CD4-positive, alpha-beta memory T cell (primary cell): ENCODE data around the gene ADGRG3. TPM values are rescaled to one million over a fixed set of nuclear protein-coding genes. Genes with fewer than 3 reads are reported as not detected.
A peak's percentile ranks its signal among the peaks of the same experiment; 100 is the strongest.

ENCODE experiments used
- CTCF ChIA-PET: fragments of 350-600 bp; sonication (Branson Sonifier 250); formaldehyde crosslinking; loops from one replicate; lab custom pipeline; 2021; ENCODE audit warnings: inconsistent platforms; ENCODE audit not compliant: partially characterized antibody; lab: Charles Lee
- POLR2A ChIA-PET: fragments of 350-600 bp; sonication (Branson Sonifier 250); formaldehyde crosslinking; loops from one replicate; lab custom pipeline; 2021; ENCODE audit not compliant: partially characterized antibody; lab: Charles Lee
- DNase-seq, 5 donors: peaks; one replicate each; pipeline versions ENCODE4 v3.0.0 to v3.0.0-alpha.2; 2020 to 2022; ENCODE audit warnings: mixed read lengths in 1 of 5
- H3K27ac ChIP-seq: one replicate; pipeline ENCODE4 v1.7.0; 2013; ENCODE audit warnings: low read depth, low read length
- H3K27me3 ChIP-seq: 2 replicates; pipeline ENCODE4 v1.7.0; 2013; ENCODE audit warnings: mild to moderate bottlenecking, low read length, moderate library complexity; ENCODE audit not compliant: insufficient read depth
- H3K36me3 ChIP-seq: 2 replicates; pipeline ENCODE4 v1.7.0; 2013; ENCODE audit warnings: mild to moderate bottlenecking, low read length, moderate library complexity; ENCODE audit not compliant: insufficient read depth
- H3K4me1 ChIP-seq: 2 replicates; pipeline ENCODE4 v1.7.0; 2013; ENCODE audit warnings: mild to moderate bottlenecking, low read length, moderate library complexity; ENCODE audit not compliant: insufficient read depth
- H3K4me3 ChIP-seq, 2 donors: one replicate each; pipeline ENCODE4 v1.7.0; 2013; ENCODE audit warnings: low read length in 2 of 2, mild to moderate bottlenecking in 1 of 2
- H3K9me3 ChIP-seq, 2 donors: one replicate each; pipeline ENCODE4 v1.7.0; 2013; ENCODE audit warnings: low read length in 2 of 2, control low read depth in 1 of 2; ENCODE audit not compliant: control insufficient read depth in 1 of 2
- H3K27ac Mint-ChIP-seq, 7 donors: one replicate each; pipeline ENCODE4 v1.8.0; 2020 to 2021; ENCODE audit warnings: mixed read lengths in 7 of 7, mild to moderate bottlenecking in 6 of 7, inconsistent platforms in 3 of 7, moderate library complexity in 3 of 7
- H3K27me3 Mint-ChIP-seq, 2 donors: one replicate each; pipeline ENCODE4 v1.8.0; 2020 to 2021; ENCODE audit warnings: mixed read lengths in 2 of 2
- H3K36me3 Mint-ChIP-seq, 2 donors: one replicate each; pipeline ENCODE4 v1.8.0; 2020 to 2021; ENCODE audit warnings: mixed read lengths in 2 of 2, inconsistent platforms in 1 of 2, mild to moderate bottlenecking in 1 of 2
- H3K4me1 Mint-ChIP-seq, 4 donors: one replicate each; pipeline ENCODE4 v1.8.0; 2020 to 2021; ENCODE audit warnings: mixed read lengths in 4 of 4, mild to moderate bottlenecking in 1 of 4
- H3K4me3 Mint-ChIP-seq, 8 donors: one replicate each; pipeline ENCODE4 v1.8.0; 2020 to 2021; ENCODE audit warnings: mixed read lengths in 8 of 8, mild to moderate bottlenecking in 7 of 8, moderate library complexity in 6 of 8, inconsistent platforms in 3 of 8
- H3K9me3 Mint-ChIP-seq, 8 donors: one replicate each; pipeline ENCODE4 v1.8.0; 2020 to 2021; ENCODE audit warnings: mixed read lengths in 8 of 8, mild to moderate bottlenecking in 5 of 8, inconsistent platforms in 3 of 8, moderate library complexity in 1 of 8
- intact Hi-C: fragments of 100-400 bp; cut with micrococcal nuclease; formaldehyde crosslinking; loops from one replicate; pipeline ENCODE4 v1.15.1; 2023
- polyA plus RNA-seq, 2 donors: library from polyadenylated mRNA; unstranded; fragments of 300-500 nt; fragmentation: Illumina TruSeq; gene quantifications; one replicate each; pipeline ENCODE4 v1.2.3, GENCODE V29; 2021
- total RNA-seq, 2 experiments: library from RNA; stranded (reverse); gene quantifications; one replicate each; pipeline ENCODE4 v1.2.3, GENCODE V29; 2021

Gene ADGRG3
- total and polyA plus RNA-seq, 4 experiments from 2014 or later, result not detected

DNA sequence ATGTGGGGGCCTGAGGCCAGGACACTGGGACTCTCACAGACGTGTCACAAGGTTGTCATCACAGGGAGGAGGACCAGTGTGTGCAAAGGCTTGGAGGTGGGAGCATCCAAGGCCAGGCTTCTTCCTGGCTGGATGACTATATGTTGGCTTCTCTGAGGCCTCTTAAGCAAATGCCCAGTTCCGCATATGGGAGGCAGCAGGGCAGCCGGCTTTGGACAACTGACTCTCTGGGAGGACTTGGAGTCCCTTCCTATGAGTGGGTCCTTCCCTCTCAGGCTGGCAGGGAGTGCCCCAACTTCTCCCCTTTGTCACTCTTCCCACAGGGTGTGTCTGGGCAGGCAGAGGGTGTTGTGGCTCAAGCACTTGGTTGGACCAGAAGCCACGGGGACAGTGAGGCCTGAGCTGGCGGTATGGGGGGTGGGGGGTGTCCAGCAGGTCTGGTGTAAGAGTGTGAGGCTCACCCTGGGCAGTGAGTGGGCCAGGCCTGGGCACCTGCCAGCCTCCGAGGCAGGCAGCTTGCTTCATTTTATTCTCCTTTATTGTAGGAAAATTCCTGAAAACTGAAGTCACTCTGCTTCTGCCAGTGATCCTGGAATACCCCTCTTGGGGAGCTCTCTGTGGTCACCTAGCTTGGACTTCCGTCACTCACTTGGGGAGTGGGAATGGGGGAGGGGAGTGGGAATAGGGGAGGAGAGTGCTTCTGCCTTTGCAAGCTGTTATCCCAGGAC is 24.8 kb upstream of the ADGRG3 start:
- intact Hi-C loops, result no loop called here
- POLR2A ChIA-PET, result no interaction called here

DNA sequence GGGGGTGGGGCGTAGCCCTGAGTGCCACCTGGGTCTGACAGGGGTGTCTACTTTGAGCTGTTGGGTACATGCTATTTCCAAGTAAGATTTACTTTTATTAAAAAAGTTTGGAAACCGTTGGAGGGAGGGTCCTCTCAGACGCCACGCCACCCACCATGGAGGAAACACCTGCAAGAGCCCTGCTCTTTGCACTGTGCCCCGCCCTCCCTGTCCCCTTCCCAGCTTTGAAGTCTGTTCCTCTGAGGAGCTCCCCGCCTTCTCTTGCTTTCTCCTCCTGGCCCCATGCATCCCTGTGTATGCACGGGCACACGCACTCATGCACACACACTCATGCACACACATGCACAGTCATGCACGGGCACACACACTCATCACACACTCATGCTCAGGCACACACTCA is 24.2 kb upstream of the ADGRG3 start:
- no peak overlapping the region for H3K4me3 Mint-ChIP-seq
- H3K27ac Mint-ChIP-seq, result no peak overlapping the region
- H3K4me3 ChIP-seq, result no peak overlapping the region
- POLR2A ChIA-PET, result no interaction called here
- no peaks in the 10 kb centered on the region for H3K36me3 Mint-ChIP-seq
- H3K9me3 Mint-ChIP-seq, result no peaks in the 10 kb centered on the region
- H3K4me1 Mint-ChIP-seq, result peaks cover 3 to 18% (median 10%) of the 10 kb centered on the region in 4 donors
- intact Hi-C loops, result no loop called here
- CTCF ChIA-PET, result interaction anchor here (1.0 to 1.2 kb wide), 4 partner anchors 43 to 67 kb away, joined by 3 to 5 read pairs (median 3); no protein-coding TSS in a partner anchor
- H3K27me3 Mint-ChIP-seq, result no peaks in the 10 kb centered on the region
- H3K36me3 ChIP-seq, result no peaks in the 10 kb centered on the region
- H3K9me3 ChIP-seq, result no peaks in the 10 kb centered on the region
- H3K27ac ChIP-seq, result no peak overlapping the region
- peaks cover 9% of the 10 kb centered on the region for H3K4me1 ChIP-seq
- H3K27me3 ChIP-seq, result no peaks in the 10 kb centered on the region
- DNase-seq, result no peak

More for the DNA sequence above, 24.8 kb upstream of the ADGRG3 start:
- DNase-seq, result no peak
- H3K4me3 ChIP-seq, result no peak overlapping the region
- Mint-ChIP-seq H3K9me3 (no peaks in the 10 kb centered on the region), H3K36me3 (no peaks in the 10 kb centered on the region), H3K27me3 (no peaks in the 10 kb centered on the region), H3K27ac (no peak overlapping the region), H3K4me1 (peaks cover 2 to 12% (median 6%) of the 10 kb centered on the region in 4 donors), H3K4me3 (no peak overlapping the region)
- no peaks in the 10 kb centered on the region for H3K36me3 ChIP-seq
- CTCF ChIA-PET, result interaction anchor here (1.0 to 2.2 kb wide), 5 partner anchors 42 to 67 kb away, joined by 3 to 5 read pairs (median 3); no protein-coding TSS in a partner anchor
- no peaks in the 10 kb centered on the region for H3K27me3 ChIP-seq
- no peak overlapping the region for H3K27ac ChIP-seq
- H3K9me3 ChIP-seq, result no peaks in the 10 kb centered on the region
- H3K4me1 ChIP-seq, result peaks cover 3% of the 10 kb centered on the region

DNA sequence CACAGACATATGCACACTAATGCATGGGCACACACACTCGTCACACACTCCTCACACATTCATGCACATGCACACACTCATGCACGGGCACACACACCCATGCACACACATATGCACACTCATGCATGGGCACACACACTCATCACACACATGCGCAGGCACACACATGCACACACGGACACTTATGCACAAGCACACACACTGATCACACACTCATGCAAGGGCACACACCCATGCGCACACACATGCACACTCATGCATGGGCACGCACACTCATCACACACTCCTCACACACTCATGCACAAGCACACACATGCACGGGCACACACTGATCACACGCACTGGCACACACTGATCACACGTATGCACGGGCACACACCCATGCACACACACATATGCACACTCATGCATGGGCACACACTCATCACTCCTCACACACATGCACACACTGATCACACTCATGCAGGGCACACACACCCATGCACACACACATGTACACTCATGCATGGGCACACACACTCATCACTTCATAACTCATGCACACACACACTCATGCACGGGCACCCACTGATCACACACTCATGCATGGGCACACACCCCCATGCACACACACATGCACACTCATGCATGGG is 23.6 kb upstream of the ADGRG3 start:
- DNase-seq, result no peak
- no peaks in the 10 kb centered on the region for H3K36me3 ChIP-seq
- Mint-ChIP-seq H3K4me3 (no peak overlapping the region), H3K4me1 (peaks cover 6 to 22% (median 13%) of the 10 kb centered on the region in 4 donors), H3K9me3 (no peaks in the 10 kb centered on the region), H3K27me3 (no peaks in the 10 kb centered on the region), H3K36me3 (no peaks in the 10 kb centered on the region), H3K27ac (no peak overlapping the region)
- intact Hi-C loops, result no loop called here
- CTCF ChIA-PET, result interaction anchor here (1.0 to 11.4 kb wide), 5 partner anchors 43 to 68 kb away, joined by 3 to 357 read pairs (median 5); no protein-coding TSS in a partner anchor
- no peaks in the 10 kb centered on the region for H3K27me3 ChIP-seq
- H3K4me3 ChIP-seq, result no peak overlapping the region
- no peak overlapping the region for H3K27ac ChIP-seq
- H3K4me1 ChIP-seq, result peaks cover 14% of the 10 kb centered on the region
- POLR2A ChIA-PET, result no interaction called here
- no peaks in the 10 kb centered on the region for H3K9me3 ChIP-seq

DNA sequence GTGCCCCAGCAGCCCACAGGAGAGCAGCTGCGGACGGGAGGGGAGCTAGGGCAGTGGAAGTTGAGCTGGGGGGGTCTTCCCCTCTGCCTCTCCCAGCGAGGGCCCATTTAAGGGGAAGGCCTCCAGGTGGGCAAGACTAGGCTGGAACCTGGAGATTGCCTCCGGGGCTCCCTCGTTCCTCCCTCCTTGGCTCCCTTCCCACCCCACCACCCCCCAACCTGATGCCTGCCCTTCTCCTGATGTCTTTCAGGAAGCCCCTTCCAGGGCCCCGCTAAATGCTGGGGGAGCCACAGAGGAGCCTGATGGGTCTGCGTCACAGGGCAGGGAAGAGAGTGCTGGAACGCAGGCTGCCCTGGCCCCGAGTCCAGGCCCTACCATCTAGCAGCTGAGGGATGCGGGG is 22.9 kb upstream of the ADGRG3 start:
- Mint-ChIP-seq H3K9me3 (no peaks in the 10 kb centered on the region), H3K27ac (no peak overlapping the region), H3K4me3 (no peak overlapping the region), H3K36me3 (no peaks in the 10 kb centered on the region), H3K4me1 (peaks cover 6 to 22% (median 13%) of the 10 kb centered on the region in 4 donors), H3K27me3 (no peaks in the 10 kb centered on the region)
- DNase-seq, result no peak
- H3K4me3 ChIP-seq, result no peak overlapping the region
- intact Hi-C loops, result no loop called here
- CTCF ChIA-PET, result interaction anchor here (8.4 to 11.4 kb wide), 2 partner anchors 49 to 66 kb away, joined by 190 to 357 read pairs; no protein-coding TSS in a partner anchor
- no peaks in the 10 kb centered on the region for H3K36me3 ChIP-seq
- H3K4me1 ChIP-seq, result peaks cover 14% of the 10 kb centered on the region
- H3K27me3 ChIP-seq, result no peaks in the 10 kb centered on the region
- no peaks in the 10 kb centered on the region for H3K9me3 ChIP-seq
- H3K27ac ChIP-seq, result no peak overlapping the region
- POLR2A ChIA-PET, result interaction anchor here (1.2 kb wide), 1 partner anchor 53 kb away, joined by 4 read pairs; no protein-coding TSS in a partner anchor

DNA sequence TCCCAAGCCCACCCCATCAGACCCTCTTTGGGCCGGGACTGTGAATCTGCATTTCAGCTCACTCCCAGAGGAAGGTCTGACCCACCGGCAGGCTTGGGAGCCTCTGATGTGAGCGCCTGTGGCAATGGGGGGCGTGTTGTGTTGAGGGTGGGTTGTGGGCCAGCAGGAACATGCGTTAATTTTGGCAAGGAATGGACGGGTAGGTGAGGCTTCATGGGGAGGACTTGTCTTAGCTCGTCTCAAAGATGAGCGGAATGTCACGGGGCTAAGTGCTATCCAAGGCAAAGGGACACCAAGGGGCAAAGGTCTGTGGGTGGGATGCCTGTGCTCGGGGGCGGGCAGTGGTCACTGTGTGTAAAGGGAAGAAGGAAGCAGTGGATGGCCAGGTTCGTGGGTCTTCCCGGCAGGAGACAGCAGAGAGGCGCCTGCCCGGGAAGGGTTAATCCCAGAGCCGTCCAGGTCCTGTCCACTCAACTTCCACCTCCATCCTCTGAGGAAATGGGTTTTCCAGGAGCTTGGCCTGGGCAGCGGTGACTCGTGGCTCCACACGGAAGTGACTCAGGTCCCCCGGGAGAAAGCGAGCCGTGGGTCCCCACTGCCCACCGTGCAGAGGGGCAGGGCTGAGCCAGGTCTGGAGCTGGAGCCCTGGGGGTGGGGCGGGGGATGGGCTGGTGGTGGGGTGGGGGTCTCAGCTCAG is 22.3 kb upstream of the ADGRG3 start:
- ChIA-PET CTCF (interaction anchor here (0.8 to 11.4 kb wide), 4 partner anchors 12 to 67 kb away, joined by 3 to 357 read pairs (median 127); no protein-coding TSS in a partner anchor), POLR2A (interaction anchor here (1.2 to 2.0 kb wide), 2 partner anchors 44 to 54 kb away, joined by 4 to 10 read pairs; no protein-coding TSS in a partner anchor)
- Histone ChIP-seq H3K27me3 (no peaks in the 10 kb centered on the region), H3K4me3 (no peak overlapping the region), H3K36me3 (no peaks in the 10 kb centered on the region), H3K27ac (no peak overlapping the region), H3K9me3 (no peaks in the 10 kb centered on the region), H3K4me1 (peaks cover 14% of the 10 kb centered on the region)
- no peaks in the 10 kb centered on the region for H3K36me3 Mint-ChIP-seq
- intact Hi-C loops, result no loop called here
- peaks cover 6 to 22% (median 13%) of the 10 kb centered on the region in 4 donors for H3K4me1 Mint-ChIP-seq
- H3K27ac Mint-ChIP-seq, result peak overlapping the region in 2 of 7 donors; percentile 56 to 57
- H3K27me3 Mint-ChIP-seq, result no peaks in the 10 kb centered on the region
- peak overlapping the region in 1 of 8 donors; percentile 18 for H3K4me3 Mint-ChIP-seq
- no peaks in the 10 kb centered on the region for H3K9me3 Mint-ChIP-seq
- no peak for DNase-seq

DNA sequence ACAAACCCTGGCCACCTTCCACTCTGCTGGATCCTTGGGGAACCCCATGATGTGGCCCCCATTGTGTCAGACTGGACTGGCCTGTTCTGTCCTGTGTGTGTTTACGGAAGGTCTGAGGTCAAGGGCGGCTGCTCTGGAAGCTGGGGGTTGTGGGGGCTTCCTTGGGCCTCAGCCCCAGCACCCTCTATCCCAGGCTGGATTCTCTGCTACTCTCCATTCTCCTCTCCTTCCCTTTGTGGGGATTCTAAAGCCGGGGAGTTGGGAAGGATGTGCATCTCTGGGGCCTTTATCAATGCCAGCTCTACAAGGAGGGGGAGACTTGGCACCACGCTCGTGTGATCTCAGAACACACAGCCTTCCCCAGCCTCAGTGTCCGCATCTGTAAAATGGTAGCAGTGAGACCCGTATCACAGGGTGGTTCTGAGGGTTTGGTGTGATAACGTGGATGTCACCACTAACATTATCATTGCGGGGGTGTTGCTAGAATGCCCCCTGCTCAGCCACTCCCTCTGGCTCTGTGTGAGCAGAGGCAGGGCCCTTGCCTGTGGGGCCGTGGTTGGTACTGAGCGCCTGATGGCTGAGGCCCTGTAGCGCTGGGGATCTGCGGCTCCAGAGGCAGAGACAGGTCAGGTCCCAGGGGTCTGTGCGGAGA is 21.6 kb upstream of the ADGRG3 start:
- intact Hi-C loops, result no loop called here
- Histone ChIP-seq H3K4me3 (no peak overlapping the region), H3K9me3 (no peaks in the 10 kb centered on the region), H3K4me1 (peaks cover 18% of the 10 kb centered on the region), H3K27me3 (no peaks in the 10 kb centered on the region), H3K36me3 (no peaks in the 10 kb centered on the region), H3K27ac (no peak overlapping the region)
- Mint-ChIP-seq H3K4me3 (no peak overlapping the region), H3K36me3 (no peaks in the 10 kb centered on the region), H3K27me3 (no peaks in the 10 kb centered on the region), H3K27ac (peak overlapping the region in 2 of 7 donors; percentile 32 to 47), H3K4me1 (peaks cover 7 to 25% (median 15%) of the 10 kb centered on the region in 4 donors), H3K9me3 (no peaks in the 10 kb centered on the region)
- ChIA-PET POLR2A (interaction anchor here (1.5 to 4.2 kb wide), 3 partner anchors 45 to 89 kb away, joined by 4 to 16 read pairs (median 10); partner anchors contain the start of gene KATNB1), CTCF (interaction anchor here (0.8 to 11.4 kb wide), 6 partner anchors 9 to 359 kb away, joined by 3 to 357 read pairs (median 49); no protein-coding TSS in a partner anchor)
- DNase-seq, result no peak
